HCT116 (cell line): ENCODE measurements around the gene LEKR1.

Source experiments
- CTCF ChIP-seq, 3 experiments: fragments of 200-600 bp in 1 of 3; sonication (generic) in 1 of 3; IDR thresholded peaks in 2 of 3; conservative IDR thresholded peaks in 1 of 3; 2 replicates each; pipeline ENCODE4 v1.5.1; 2012 to 2017; ENCODE audit warnings: low read depth in 2 of 3, low read length in 2 of 3, antibody characterized with exemption in 1 of 3, borderline replicate concordance in 1 of 3, control low read depth in 1 of 3, mild to moderate bottlenecking in 1 of 3, mixed read lengths in 1 of 3, mixed run types in 1 of 3, moderate library complexity in 1 of 3; ENCODE audit not compliant: insufficient read depth in 1 of 3
- EGR1 ChIP-seq: IDR thresholded peaks from 2 replicates; pipeline ENCODE4 v1.6.1; 2012; ENCODE audit warnings: low read depth
- EZH2 ChIP-seq: fragments of 200-600 bp; sonication (generic); IDR thresholded peaks from 2 replicates; pipeline ENCODE4 v1.6.1; 2017; ENCODE audit warnings: antibody characterized with exemption, mixed run types
- POLR2A ChIP-seq: IDR thresholded peaks from 2 replicates; pipeline ENCODE4 v1.7.0; 2011; ENCODE audit warnings: borderline replicate concordance; ENCODE audit not compliant: insufficient read depth, insufficient read length; ENCODE audit errors: extremely low read depth
- REST ChIP-seq: IDR thresholded peaks from 2 replicates; pipeline ENCODE4 v1.6.1; 2012; ENCODE audit warnings: low read depth

GRCh38 chr3:157070678-157070999, 244.5 kb downstream of the LEKR1 start:
- TF ChIP-seq CTCF (IDR thresholded peaks at IDR 0.05 in 2 of 3, conservative IDR thresholded peaks at IDR 0.05 in 1 of 3; ENCODE audit: borderline replicate concordance in 1 of 3, insufficient read depth in 1 of 3, low read depth in 2 of 3, low read length in 2 of 3) (no peak), REST (no peak), EZH2 (no peak), EGR1 (no peak), POLR2A (no peak)
